NCI-H82 treated with DMSO at 0.1 percent for 48 hours (cell line): Measurements from ENCODE around the gene DHX9.
"Not testable (repeated sequence)": the region's sequence is repeated elsewhere in the genome, so short reads cannot be mapped to it uniquely, and the experiment has no call there.

Experiments
- DNase-seq: peaks from one replicate; lab custom pipeline; 2025; ENCODE audit not compliant: unreplicated experiment; lab: John Stamatoyannopoulos, UW

DHX9 gene

DNA sequence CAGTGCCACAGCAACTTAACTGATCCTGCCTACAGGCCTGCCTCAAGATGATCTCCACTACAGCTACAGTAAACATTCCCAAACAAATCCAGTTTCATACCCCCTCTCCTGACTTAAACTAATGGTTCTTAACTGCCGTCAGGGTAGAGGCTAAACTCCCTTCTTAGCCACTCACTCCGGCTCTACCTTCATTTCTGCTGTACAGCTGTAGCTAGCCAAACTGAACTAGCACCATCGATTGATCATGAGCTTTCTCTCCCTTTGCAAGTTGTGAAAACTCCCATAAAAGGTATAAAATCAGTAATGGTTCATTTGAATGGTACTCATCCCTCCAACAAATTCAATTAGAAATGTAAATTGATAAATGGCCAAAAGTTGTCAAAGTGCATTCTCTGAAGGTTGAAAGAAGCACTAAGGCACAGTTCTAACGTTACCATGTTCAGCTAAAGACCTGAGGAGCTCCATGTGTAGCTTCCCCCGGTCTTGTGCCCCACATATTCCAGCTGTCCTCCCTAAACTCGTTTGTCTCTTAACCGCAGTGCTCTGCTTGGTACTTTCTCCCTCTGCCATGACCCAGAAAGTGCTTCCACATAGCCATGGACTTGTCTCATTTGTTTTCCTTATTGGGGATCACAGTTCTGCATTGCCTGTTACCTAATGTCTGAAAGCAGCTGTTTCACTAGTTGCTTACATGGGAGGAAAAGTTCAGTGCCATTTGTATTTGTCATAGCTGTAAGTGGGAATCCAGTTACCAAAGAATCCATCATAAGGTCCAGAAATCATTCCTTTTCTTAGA is 49.8 kb downstream of the DHX9 start:
- DNase-seq, result no peak

DNA sequence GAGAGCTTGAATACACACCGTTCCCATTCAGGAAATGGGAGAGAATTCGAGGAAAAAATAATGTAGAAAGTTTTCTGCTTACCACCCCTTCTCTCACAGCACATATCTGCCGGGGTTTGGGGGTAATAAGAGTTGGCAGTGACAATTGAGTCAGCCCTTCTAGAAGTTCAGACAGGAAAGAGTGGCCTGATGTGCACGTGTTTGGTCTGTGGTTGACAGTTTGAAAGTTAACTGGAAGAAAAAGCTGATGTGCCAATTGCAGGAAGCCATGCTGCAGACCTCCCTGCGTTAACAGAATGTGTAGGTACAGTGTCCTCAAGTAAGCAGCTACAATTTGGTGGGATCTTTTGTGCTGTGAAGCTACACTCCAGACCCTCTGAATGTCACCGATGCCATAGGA is 50.9 kb downstream of the DHX9 start:
- DNase-seq, result no peak

DNA sequence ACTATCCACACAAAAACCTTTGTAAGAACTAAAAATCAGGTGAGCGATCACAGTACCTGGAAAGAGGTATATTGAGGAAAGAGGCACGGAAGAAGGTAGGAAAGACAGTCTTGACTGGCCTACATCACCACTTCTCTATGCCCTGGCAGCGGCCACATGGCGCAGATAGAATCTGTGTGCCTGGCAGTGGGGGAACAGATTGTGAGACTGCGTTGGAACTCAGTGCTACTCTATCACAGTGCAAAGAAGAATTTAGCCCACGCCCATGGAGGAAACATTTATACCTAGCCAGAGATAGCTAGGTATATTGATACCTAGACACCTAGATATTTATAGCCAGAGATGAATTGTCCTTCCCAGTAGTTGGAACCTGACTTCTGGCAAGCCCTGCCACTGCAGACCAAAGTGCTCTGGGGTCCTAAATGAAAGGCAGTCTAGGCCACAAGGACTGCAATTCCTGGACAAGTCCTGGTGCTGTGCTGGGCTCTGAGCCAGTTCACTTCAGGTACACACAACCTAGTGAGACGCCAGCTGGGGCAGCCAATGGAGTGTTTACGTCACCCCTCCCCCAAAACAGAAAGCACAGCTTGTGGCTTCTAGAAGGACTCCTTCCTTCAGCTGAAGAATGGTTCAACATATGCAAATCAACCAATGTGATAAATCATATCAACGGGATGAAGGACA is 51.9 kb downstream of the DHX9 start:
- DNase-seq, result no peak

DNA sequence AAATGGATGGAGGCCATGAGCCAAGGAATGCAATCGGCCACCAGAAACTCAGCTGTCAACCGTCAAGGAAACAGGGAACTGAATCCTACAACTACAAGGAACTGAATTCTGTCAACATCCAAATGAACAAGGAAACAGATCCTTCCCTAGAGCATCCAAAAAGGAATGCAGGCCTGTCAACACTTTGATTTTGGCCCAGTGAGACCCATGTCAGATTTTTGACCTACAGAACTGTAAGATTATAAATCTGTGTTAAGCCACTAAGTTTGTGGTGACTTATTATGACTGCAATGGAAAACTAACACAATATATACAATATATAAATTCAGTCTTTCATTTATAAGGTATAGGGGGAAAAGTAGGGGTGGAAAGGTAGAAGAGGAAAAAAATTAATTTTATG is 58.5 kb downstream of the DHX9 start:
- no peak for DNase-seq

DNA sequence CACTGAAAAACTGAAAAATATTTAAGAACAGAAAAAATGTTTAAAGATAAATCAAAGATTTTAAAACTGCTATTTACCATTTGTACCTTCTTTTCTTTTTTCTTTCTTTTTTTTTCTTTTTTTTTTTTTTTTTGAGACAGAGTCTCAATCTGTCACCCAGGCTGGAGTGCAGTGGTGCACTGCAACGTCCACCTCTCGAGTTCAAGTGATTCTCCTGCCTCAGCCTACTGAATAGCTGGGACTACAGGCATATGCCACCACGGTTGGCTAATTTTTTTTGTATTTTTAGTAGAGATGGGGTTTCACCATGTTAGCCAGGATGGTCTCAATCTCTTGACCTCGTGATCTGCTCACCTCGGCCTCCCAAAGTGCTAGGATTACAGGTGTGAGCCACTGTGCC is 62.8 kb downstream of the DHX9 start:
- DNase-seq, result not testable (repeated sequence)

DNA sequence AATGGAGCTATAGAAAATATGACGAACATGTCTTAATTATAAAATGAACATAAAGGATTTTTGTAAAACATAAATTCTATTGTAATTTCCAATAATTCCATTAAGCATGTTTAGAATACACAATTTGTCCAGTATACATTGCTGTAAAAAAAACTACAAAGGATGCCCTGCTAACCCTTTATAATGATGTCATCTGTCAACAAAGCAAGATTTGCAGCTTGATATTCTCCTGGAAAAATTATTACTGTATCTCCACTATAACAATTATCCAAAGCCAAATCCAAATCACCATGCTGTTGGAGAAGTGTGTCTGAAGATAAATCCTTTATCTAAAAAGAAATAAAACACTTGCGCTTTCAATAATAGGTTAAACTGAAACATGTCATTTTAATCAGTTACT is 66.2 kb downstream of the DHX9 start:
- no peak for DNase-seq

DNA sequence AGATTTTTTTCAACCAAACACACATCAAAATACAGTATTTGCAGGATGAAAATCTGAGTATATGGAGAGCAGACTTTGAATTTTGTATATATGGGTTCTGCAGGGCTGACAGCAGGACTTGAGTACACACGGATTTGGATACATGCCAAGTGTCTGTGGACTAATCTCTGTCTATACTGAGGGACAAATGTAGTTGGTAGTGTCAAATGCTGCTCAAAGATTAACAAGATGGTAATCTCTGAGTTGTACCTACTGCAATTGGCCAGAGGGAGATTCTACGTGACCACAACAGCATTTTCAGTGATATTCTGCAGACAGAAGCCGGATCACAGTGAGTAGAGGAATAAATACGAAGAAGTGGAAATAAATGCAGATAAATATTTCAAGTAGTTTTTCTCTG is 70.4 kb downstream of the DHX9 start:
- DNase-seq, result peak; percentile 89

DNA sequence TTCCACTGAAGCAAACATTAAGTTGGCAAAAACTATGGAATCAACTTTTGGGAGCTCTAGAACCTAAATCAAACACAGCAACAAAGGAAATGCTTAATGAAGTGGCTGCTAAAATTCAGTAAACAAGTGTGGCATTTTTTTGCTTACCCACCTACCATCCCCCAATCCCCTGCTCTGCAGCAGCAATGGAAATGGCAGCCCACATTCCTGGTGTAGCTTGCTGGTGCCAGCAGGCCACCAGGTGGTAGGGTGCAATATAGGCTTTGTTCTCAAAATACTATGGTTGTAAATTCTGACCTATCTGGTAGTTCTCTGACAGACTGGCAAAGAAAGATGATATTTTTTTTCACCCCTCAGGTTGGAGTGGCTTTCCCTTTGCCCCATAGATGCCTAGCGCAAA is 71.0 kb downstream of the DHX9 start:
- no peak for DNase-seq

DNA sequence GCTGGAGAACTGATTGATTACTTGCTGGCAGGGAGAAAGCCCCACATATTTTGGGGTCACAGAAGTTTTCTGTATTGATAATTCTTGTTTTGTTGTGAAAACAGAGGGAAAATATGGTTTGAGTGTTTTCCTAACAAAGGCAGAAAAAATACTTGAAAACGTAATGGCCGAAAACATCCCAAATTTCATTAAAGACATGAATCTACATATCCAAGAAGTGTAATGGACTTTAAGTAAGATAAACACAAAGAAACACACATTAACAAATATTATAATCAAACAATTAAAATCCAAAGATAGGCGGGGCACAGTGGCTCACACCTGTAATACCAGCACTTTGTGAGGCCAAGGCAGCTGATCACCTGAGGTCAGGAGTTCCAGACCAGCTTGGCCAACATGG is 74.3 kb downstream of the DHX9 start:
- no peak for DNase-seq

DNA sequence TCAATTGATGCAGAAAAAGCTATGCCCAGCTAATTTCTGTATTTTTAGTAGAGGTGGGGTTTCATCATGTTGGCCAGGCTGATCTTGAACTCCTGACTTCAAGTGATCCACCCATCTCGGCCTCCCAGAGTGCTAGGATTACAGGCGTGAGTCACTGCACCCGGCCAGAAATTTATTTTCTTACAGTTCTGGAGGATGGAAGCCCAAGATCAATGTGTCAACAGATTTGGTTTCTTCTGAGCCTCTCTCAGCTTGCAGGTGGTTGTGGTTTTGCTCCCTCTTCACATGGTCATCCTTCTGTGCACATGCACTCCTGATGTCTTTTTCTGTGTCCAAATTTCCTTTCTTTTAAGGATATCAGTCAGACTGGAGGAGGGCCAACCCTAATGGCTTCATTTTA is 78.2 kb downstream of the DHX9 start:
- no peak for DNase-seq

DNA sequence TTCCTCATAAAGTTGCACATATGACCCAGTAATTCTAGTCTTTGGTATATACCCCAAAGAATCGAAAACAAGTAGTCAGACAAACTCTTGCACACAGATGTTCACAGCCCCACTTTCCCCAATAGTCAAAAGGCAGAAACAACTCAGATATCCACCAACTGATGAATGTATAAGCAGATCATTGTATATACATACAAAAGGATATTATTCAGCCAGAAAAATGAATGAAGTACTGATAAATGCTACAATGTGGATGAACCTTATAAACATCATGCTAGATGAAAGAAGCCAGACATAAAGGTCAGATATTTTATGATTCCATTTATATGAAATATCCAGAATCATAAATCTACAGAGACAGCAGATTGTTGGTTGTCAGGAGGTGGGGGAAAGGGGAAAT is 86.5 kb downstream of the DHX9 start:
- no peak for DNase-seq

DNA sequence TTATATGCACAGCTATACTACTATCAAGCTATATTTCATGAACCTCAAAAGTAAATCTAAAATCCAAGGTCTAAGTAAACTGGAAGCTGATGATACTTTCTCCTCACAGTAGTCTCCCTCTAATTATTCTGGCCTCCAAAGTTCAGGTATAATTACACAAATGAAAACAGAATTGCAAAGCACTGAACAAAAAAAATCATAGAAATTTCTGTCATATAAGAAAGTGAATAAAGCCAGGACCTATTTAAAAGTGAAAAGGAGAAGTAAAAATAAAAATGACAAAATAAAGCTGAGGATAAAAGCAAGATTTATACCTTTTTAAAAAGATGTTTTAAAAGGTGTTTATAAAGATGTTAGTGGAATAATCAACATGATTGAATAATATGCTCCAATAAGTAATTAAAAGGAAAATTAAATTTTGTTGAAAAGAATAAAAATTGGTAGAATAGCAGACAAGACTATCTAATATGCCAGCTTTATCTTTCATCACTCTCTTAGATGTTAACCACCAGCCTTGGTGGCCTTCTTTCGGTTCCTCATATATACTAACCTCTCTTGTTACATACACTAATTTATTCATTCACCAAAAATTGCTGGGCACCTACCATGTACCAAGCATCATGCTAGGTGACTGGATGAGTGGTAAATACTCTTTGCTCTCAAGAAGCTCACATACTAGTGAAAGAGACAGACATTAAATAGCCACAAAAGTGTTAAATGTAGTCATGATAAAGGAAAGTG is 88.7 kb downstream of the DHX9 start:
- DNase-seq, result no peak

DNA sequence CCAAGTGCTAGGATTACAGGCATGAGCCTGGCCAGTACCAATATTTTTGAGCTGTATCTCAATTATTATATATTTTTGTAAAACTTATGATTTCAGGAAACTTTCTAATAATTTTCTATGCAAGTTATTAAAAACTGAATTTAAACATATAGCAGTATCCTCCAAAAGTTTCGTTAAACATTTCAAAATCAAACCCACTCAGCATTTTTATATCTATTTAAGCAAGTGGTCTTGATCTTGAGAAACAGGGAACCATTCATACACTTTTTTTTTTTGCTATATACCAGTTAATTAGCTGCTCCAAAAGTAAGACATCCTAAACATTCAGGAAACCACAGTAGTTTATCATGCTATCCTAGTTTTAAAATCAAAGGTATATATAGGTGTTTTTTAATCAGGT is 91.8 kb downstream of the DHX9 start:
- DNase-seq, result no peak

DNA sequence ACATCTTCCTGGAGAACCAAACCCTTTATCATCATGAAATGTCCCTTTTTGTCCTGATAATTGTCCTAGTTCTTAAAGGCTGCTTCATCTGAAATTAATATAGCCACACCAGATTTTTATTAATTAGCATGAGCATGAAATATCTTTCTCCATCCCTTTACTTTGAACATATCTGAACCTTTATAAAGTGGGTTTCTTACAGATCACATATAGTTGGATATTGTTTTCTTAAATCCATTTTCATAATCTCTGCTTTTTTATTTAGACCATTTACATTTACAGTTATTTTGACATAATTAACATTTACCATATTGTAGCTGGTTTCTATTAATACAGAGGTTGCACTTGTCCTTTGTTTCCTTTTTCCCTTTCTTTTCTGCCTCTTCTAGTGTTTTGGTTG is 96.6 kb downstream of the DHX9 start:
- DNase-seq, result no peak
